ENCODE results near the gene SUMF2. TPM values are rescaled to one million over a fixed set of nuclear protein-coding genes. Genes with fewer than 3 reads are reported as not detected.
"Not testable (repeated sequence)": the region's sequence is repeated elsewhere in the genome, so short reads cannot be mapped to it uniquely, and the experiment has no call there.

SUMF2 gene
- total RNA-seq, 3 donors from 2014 or later (not counting 1 experiment from before 2014, with no cell fraction given) = 130 to 147 (median 136) TPM

- Histone ChIP-seq H3K27me3 (ENCODE audit: control insufficient read depth, insufficient read depth, low read length) (no peaks in the 10 kb centered on the region), H3K36me3 (ENCODE audit: control insufficient read depth, insufficient read depth, low read length) (peaks cover 19% of the 10 kb centered on the region), H3K27ac (ENCODE audit: low read length) (no peak overlapping the region), H3K4me3 (ENCODE audit: low read length) (no peak overlapping the region), H3K4me1 (ENCODE audit: control insufficient read depth, insufficient read depth, low read length) (no peaks in the 10 kb centered on the region), H3K9me3 (ENCODE audit: control insufficient read depth, insufficient read depth, low read length) (no peaks in the 10 kb centered on the region)
- peaks cover 0 to 3% of the 10 kb centered on the region in 2 donors for H3K4me1 Mint-ChIP-seq
- no peak for ATAC-seq
- TF ChIP-seq CTCF (IDR thresholded peaks at IDR 0.05) = no peak
- no peaks in the 10 kb centered on the region for H3K36me3 Mint-ChIP-seq
- intact Hi-C loops (cut with micrococcal nuclease) = no loop called here
- no peak for DNase-seq
- peak overlapping the region in 1 of 2 donors; percentile 36 for H3K27ac Mint-ChIP-seq
- H3K9me3 Mint-ChIP-seq = no peaks in the 10 kb centered on the region
- H3K4me3 Mint-ChIP-seq = no peak overlapping the region
- WGBS (ENCODE audit: insufficient coverage) = 79% methylated on average over 12 of the region's 12 CpGs
- H3K27me3 Mint-ChIP-seq (ENCODE audit: low read depth in 2 of 2) = no peaks in the 10 kb centered on the region
Observed at GRCh38 chr7:56079450-56080185, 15.5 kb downstream of the SUMF2 start.

GRCh38 chr7:56080726-56081435 is 16.8 kb downstream of the SUMF2 start:
- intact Hi-C loops (cut with micrococcal nuclease); H3K27ac ChIP-seq (ENCODE audit: low read length); H3K4me3 Mint-ChIP-seq; H3K9me3 ChIP-seq (ENCODE audit: control insufficient read depth, insufficient read depth, low read length); H3K36me3 Mint-ChIP-seq; ATAC-seq; H3K4me1 Mint-ChIP-seq; H3K9me3 Mint-ChIP-seq; H3K27me3 ChIP-seq (ENCODE audit: control insufficient read depth, insufficient read depth, low read length); H3K27me3 Mint-ChIP-seq (ENCODE audit: low read depth in 2 of 2); H3K4me3 ChIP-seq (ENCODE audit: low read length); H3K4me1 ChIP-seq (ENCODE audit: control insufficient read depth, insufficient read depth, low read length); DNase-seq: not testable (repeated sequence)
- H3K36me3 ChIP-seq (ENCODE audit: control insufficient read depth, insufficient read depth, low read length) = peaks cover 19% of the 10 kb centered on the region
- 94% methylated on average over 28 of the region's 28 CpGs for WGBS (ENCODE audit: insufficient coverage)
- H3K27ac Mint-ChIP-seq = peak overlapping the region in 1 of 2 donors; percentile 24

- peaks cover 19% of the 10 kb centered on the region for H3K36me3 ChIP-seq (ENCODE audit: control insufficient read depth, insufficient read depth, low read length)
- no peaks in the 10 kb centered on the region for H3K36me3 Mint-ChIP-seq
Observed at GRCh38 chr7:56081626-56082340, 17.7 kb downstream of the SUMF2 start.

More at GRCh38 chr7:56081626-56082340, 17.7 kb downstream of the SUMF2 start:
- Histone ChIP-seq H3K27me3 (ENCODE audit: control insufficient read depth, insufficient read depth, low read length) (no peaks in the 10 kb centered on the region), H3K4me3 (ENCODE audit: low read length) (no peak overlapping the region), H3K27ac (ENCODE audit: low read length) (no peak overlapping the region), H3K9me3 (ENCODE audit: control insufficient read depth, insufficient read depth, low read length) (no peaks in the 10 kb centered on the region), H3K4me1 (ENCODE audit: control insufficient read depth, insufficient read depth, low read length) (no peaks in the 10 kb centered on the region)
- H3K4me1 Mint-ChIP-seq = no peaks in the 10 kb centered on the region
- H3K4me3 Mint-ChIP-seq = no peak overlapping the region
- H3K9me3 Mint-ChIP-seq = no peaks in the 10 kb centered on the region
- ATAC-seq = no peak
- intact Hi-C loops (cut with micrococcal nuclease) = no loop called here
- H3K27me3 Mint-ChIP-seq (ENCODE audit: low read depth in 2 of 2) = no peaks in the 10 kb centered on the region
- WGBS (ENCODE audit: insufficient coverage) = 97% methylated on average over 29 of the region's 29 CpGs
- no peak for TF ChIP-seq CTCF (IDR thresholded peaks at IDR 0.05)
- no peak overlapping the region for H3K27ac Mint-ChIP-seq
- no peak for DNase-seq
